NCI-H82 treated with DMSO at 0.1 percent for 48 hours (cell line): Measurements from ENCODE around the gene NDUFAF2.
"Not testable (repeated sequence)": the region's sequence is repeated elsewhere in the genome, so short reads cannot be mapped to it uniquely, and the experiment has no call there.

Source experiments
- DNase-seq: peaks from one replicate; lab custom pipeline; 2025; ENCODE audit not compliant: unreplicated experiment; lab: John Stamatoyannopoulos, UW

The NDUFAF2 gene

DNA sequence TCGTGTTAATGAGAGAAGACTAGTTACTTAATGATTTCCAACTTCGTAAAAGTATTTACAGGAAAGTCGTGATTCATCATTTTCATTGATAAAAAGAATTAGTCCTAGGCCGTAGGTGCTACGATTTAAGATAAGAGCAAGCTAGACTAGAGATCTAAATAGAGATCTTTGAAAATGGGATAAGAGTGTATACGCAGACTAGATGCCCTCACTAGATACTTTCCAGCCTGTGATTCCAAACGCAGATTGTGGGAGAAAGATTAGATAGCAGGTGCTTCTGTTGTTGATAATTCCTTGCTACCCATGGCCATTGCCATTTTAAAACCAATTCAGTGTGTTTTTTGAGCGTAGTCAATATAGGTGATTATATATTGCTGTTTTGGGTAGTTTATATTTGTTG is 223.9 kb downstream of the NDUFAF2 start:
- no peak for DNase-seq

DNA sequence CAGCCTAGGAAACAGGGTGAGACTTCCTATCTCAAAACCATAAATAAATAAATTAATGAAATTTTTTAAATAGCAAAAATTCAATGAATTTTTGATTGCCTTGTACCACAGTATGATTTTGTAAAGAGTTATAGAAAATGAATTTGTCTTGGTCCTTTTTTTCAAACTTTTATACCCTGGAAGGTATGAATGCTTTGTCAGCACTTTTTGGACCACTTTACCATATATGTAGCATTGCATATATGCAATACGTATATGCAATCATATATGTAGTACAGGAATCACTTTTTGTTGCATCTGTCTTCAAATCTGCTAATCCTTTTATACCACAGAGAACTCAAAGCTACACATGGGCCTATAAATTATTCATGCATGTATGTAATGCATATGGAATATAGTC is 226.5 kb downstream of the NDUFAF2 start:
- DNase-seq = no peak

DNA sequence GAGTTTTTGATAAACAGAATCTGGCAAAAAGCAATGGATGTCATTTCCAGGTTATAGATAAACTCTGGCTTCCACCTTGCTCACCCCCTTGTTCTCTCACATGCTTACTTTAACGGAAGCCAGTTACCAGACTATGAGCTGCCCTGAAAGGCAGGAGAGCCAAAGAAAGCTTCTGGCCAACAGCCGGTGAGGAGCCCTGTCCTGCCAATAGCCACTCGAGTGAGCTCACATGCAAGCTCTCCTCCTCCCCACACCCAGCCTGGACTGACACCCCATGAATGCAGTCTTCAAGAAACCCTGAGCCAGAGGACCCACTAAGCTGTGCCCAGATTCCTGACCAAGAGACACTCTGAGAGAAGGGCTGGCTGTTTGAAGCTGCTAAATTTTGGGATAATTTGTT is 231.6 kb downstream of the NDUFAF2 start:
- DNase-seq = no peak

DNA sequence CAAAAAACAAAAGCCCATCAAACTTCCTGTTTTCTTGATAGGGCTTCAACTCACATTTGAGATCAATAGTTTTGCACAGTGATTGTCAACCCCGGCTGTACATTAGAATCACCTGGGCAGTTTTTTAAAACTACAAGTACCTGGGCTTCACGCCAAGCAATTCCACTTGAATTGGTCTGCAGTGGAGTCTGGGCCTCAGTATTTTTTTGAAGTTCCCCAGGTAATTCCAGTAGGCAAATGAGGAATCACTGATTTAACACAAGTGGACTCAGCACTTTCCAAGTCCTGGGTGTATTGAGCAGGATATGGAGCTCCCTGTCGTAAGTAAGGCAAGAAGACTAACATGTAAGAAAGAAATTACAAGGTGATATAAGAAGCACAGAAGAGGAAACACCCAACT is 232.1 kb downstream of the NDUFAF2 start:
- DNase-seq = no peak

DNA sequence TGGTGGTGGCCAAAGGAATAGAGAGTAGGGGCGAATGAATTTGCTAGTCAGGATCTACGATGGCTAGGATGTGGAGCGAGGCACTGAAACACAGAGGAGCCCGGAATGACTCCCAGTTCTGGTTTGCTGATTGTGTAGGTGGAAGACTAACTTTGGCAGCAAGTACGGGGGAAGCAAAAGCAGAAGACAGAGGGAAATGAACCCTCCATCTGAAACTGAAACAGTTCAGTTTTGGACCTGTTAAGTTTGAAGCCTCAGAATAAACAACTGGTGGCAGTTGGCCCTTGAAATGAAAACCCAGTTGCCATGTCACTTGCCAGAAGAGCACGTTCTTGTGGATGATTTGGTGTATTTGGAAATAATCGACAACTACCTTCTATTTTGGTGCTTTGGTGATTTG is 232.7 kb downstream of the NDUFAF2 start:
- DNase-seq = no peak

DNA sequence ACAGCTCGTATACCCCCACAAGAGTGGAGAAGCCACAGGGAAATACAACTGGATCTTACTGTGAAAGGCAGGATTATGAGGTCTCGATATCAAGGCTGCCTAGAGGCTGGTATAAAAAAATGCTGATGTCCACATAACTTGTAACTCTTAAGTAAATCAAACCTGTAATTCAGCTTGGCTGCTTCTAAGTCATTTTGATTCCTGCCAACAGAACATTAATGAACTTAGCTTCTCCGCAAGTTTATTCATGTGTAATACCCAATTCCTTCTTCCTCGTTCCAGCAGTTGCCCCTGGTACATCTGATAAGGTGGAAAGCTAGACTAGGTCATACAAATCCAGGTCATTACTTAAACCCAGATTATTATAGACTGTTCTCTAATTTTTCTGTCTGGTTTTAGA is 233.7 kb downstream of the NDUFAF2 start:
- no peak for DNase-seq

DNA sequence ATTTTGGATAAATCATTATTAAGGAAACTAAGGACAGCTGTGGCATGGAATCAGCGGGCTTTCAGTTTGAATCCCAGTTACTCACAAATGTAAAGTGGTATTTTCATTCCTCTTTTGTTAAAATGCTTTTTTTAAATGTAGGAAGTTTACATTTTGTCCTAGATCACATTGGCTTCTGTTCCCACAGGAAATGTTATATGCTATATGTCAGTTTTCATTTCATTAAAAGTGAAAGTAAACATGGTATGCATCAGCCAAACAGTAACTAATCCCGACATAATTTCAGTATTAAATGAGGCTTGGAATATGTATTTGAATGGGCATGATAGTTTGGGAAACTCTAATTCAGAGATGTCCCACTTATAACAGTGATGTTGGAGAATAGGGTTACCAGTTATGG is 235.9 kb downstream of the NDUFAF2 start:
- no peak for DNase-seq

DNA sequence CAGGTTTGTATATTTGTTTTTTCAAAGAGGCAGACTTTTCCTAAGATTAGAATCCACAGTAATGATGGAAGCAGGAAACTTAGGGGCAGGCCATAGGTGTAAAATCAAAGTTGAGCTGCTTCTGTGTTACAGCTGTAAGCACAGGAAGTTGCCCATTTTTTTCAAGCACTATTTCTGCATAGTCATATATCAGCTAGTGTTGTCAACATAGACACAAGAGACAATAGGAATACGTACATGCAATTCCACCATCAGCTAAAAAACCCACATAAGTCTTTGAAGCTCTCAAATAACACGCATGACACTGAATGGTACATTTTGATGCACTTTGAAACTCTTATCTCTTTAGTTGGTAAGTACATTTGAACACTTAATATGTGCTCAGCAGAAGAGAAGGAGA is 237.4 kb downstream of the NDUFAF2 start:
- no peak for DNase-seq

DNA sequence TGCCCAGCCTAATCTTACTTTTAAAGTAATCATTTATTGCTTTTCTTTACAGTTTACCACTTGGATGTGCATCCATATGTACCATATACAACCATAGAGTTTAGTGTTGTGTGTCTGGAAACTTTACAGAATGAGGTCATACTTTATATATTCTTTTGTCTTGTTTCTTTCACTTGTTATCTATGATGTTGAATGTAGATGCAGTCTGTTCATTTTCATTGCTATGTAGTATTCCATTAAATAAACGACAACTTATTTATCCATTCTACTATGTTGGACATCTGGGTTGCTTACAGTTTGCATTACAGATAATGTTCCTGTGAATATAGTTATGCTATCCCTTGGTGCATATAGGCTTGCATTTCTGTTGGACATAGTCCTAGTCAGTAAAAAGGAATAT is 238.5 kb downstream of the NDUFAF2 start:
- no peak for DNase-seq

DNA sequence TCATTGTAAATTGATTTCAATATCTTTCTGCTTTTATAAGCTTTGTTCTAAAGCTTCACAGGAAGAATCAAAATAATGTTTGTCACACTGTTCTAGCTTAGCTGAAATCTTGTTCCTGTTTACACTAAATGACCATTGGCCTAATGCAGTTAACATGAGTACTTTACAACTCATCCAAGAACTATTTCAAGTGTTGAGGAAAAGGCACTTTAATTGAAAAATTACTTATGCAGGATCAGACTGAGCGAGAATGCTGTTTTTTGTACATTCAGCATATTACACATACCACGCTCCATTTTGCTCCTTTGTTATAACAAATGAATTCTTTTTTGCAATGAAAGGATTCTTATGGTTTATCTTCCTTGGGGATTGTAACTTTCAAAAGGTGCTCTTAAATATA is 239.7 kb downstream of the NDUFAF2 start:
- no peak for DNase-seq

DNA sequence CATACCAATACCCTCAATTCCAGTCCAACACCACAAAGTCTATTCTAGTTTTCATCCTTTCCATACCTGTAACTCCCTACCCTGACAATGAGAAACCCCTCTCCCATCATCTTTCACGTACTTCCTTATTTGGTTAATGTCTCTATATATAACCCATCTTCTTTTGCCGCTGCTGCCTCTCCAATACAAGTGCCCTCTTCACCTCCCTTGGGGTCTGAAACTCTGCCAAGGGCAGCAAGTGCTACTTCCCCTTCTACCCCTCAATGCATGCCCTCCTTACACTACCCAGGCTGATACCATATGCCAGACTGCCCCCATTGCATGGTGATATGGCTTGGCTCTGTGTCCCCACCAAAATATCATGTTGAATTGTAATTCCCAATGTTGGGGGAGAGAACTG is 241.6 kb downstream of the NDUFAF2 start:
- no peak for DNase-seq

DNA sequence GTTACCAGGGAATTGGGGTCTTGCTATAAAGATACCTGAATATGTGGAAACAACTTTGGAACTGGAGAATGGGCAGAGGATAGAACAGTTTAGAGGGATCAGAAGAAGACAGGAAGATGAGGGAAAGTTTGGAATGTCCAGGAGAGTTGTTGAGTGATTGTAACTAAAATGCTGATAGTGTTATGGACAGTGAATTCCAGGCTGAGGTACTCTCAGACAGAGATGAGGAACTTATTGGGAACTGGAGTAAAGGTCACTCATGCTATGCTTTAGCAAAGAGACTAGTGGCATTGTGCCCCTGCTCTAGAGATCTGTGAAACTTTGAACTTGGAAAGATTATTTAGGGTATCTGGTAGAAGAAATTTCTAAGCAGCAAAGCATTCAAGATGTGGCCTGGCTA is 242.3 kb downstream of the NDUFAF2 start:
- not testable (repeated sequence) for DNase-seq

DNA sequence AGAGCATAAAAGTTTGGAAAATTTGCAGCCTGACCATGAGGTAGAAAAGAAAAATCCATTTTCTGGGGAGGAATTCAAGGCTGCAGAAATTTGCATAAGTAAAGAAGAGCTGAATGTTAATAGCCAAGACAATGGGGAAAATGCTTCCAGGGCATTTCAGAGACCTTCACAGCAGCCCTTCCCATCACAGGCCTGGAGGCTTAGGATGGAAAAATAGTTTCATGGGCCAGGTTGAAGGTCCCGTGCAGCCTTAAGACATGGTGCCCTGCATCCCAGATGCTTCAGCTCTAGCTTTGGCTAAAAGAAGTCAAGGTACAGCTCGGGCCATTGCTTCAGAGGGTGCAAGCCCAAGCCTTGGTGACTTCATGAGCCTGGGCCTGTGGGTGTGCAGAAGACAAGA is 242.8 kb downstream of the NDUFAF2 start:
- not testable (repeated sequence) for DNase-seq

DNA sequence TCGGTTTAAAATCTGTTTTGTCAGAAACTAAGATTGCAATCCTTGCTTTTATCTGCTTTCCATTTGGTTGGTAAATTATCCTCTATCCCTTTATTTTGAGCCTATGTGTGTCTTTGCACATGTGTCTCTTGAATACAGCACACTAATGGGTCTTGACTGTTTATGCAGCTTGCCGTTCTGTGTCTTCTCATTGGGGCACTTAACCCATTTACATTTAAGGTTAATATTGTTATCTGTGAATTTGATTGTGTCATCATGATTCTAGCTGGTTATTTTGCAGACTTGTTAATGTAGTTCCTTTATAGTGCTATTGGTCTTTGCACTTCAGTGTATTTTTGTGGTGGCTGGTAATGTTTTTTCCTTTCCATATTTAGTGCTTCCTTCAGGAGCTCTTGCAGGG is 253.6 kb downstream of the NDUFAF2 start:
- no peak for DNase-seq

DNA sequence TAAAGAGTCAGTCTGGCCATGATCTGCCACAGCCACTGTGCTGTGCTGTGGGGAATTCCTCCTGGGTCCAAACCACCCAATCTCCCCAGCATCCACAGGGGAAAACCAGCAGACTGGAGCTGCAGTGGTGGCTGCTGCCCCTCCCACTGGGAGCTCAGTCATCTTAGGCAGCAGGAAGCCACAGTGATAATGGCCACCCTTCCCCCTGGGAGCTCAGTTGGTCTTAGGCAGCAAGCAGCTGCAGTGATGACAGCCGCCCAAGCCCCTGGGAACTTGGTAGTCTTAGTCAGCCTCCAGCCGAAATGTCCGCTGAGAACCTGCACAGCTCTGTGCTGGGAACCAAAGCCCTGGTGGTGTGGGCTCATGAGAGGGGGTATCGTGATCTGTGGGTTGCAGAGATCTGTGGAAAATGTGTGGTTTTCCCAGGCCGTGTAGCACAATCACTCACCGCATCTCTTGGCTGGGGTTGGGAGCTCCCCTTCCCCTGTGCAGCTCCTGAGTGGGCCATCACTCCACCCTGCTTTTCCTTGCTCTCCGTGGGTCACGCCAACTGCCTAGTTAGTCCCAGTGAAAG is 255.7 kb downstream of the NDUFAF2 start:
- DNase-seq = no peak

DNA sequence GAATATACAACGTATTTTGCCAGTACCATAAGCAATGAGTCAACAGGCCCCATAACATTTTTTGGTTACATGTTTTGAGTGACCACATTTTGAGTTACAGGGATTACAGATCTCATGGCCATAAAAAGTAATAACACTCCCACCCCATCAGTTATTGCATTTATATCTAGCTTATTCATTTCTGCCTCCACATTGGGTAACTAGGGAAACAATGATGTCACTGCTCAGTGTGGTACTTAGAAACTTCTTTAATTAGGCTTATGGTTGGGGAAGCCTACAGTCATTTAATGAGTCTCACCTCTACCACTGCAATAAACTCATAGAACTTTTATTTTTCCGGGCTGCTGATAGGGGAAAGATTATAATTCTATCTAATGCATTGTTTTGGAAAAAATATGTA is 257.2 kb downstream of the NDUFAF2 start:
- DNase-seq = no peak
